IMR-90 (cell line): ENCODE data around the gene PZP. TPM values are rescaled to one million over a fixed set of nuclear protein-coding genes. Genes with fewer than 3 reads are reported as not detected.

ENCODE experiments used
- ATAC-seq: fragments of 200-7000 bp; cut with Tn5 transposase; 2 replicates; pipeline ENCODE4 v1.9.1; 2020; ENCODE audit warnings: low read depth, mild to moderate bottlenecking, moderate library complexity
- BruUV-seq: library from RNA; stranded (reverse); fragments of 400-500 nt; replicated peaks from 2 replicates; lab custom pipeline; 2021; lab: Mats Ljungman, UMichigan
- CTCF ChIA-PET: fragments of 300-600 bp; formaldehyde crosslinking; extraction: SDS; loops from one replicate; lab custom pipeline; 2021; ENCODE audit warnings: antibody characterized with exemption; lab: Yijun Ruan, JAX
- POLR2A ChIA-PET: fragments of 300-600 bp; sonication (Branson Sonifier 250); formaldehyde crosslinking; loops from one replicate; lab custom pipeline; 2022; ENCODE audit warnings: antibody characterized with exemption; ENCODE audit not compliant: unreplicated experiment; lab: Charles Lee
- DNase-seq: peaks from one replicate; pipeline ENCODE4 v3.0.0; 2013
- H2AFZ ChIP-seq: replicated peaks from 2 replicates; pipeline ENCODE3; 2013; ENCODE audit warnings: low read length, mild to moderate bottlenecking; ENCODE audit not compliant: poor library complexity
- H2AK5ac ChIP-seq: 2 replicates; pipeline ENCODE4 v1.6.1; 2013; ENCODE audit warnings: low read depth, low read length, inconsistent platforms
- H2AK9ac ChIP-seq: replicated peaks from 2 replicates; pipeline ENCODE3; 2013; ENCODE audit warnings: mild to moderate bottlenecking, low read depth, low read length, moderate library complexity; ENCODE audit not compliant: poor library complexity
- H2BK120ac ChIP-seq: 2 replicates; pipeline ENCODE4 v1.6.1; 2013; ENCODE audit warnings: low read depth, low read length, inconsistent platforms
- H2BK15ac ChIP-seq: 3 replicates; pipeline ENCODE4 v1.6.1; 2013; ENCODE audit warnings: low read depth, low read length, inconsistent platforms
- H2BK20ac ChIP-seq: 2 replicates; pipeline ENCODE4 v1.6.1; 2013; ENCODE audit warnings: low read depth, mild to moderate bottlenecking, inconsistent platforms, low read length, moderate library complexity
- H2BK5ac ChIP-seq: 2 replicates; pipeline ENCODE4 v1.6.1; 2013; ENCODE audit warnings: mild to moderate bottlenecking, low read depth, low read length, inconsistent platforms; ENCODE audit not compliant: poor library complexity, severe bottlenecking
- H3K14ac ChIP-seq: replicated peaks from 2 replicates; pipeline ENCODE4 v1.6.1; 2013; ENCODE audit warnings: low read depth, low read length, inconsistent platforms
- H3K18ac ChIP-seq: 2 replicates; pipeline ENCODE4 v1.6.1; 2013; ENCODE audit warnings: low read depth, low read length, control low read depth
- H3K23ac ChIP-seq: 2 replicates; pipeline ENCODE4 v1.6.1; 2013; ENCODE audit warnings: low read depth, low read length, inconsistent platforms
- H3K27ac ChIP-seq: 2 replicates; pipeline ENCODE4 v1.5.1; 2013; ENCODE audit warnings: mild to moderate bottlenecking, control low read depth, low read length; ENCODE audit not compliant: insufficient read depth
- H3K27me3 ChIP-seq: 2 replicates; pipeline ENCODE4 v1.6.1; 2013; ENCODE audit warnings: low read length; ENCODE audit not compliant: control insufficient read depth, insufficient read depth
- H3K36me3 ChIP-seq: 2 replicates; pipeline ENCODE4 v1.6.1; 2013; ENCODE audit warnings: low read length, mixed read lengths; ENCODE audit not compliant: control insufficient read depth, insufficient read depth
- H3K4ac ChIP-seq: 2 replicates; pipeline ENCODE4 v1.6.1; 2013; ENCODE audit warnings: low read depth, low read length, inconsistent platforms
- H3K4me1 ChIP-seq: 2 replicates; pipeline ENCODE4 v1.6.1; 2013; ENCODE audit warnings: low read length, mixed read lengths; ENCODE audit not compliant: control insufficient read depth, insufficient read depth
- H3K4me2 ChIP-seq: 2 replicates; pipeline ENCODE4 v1.6.1; 2013; ENCODE audit warnings: low read depth, mild to moderate bottlenecking, control low read depth, low read length, moderate library complexity
- H3K4me3 ChIP-seq: 2 replicates; pipeline ENCODE4 v1.5.1; 2013; ENCODE audit warnings: low read depth, mild to moderate bottlenecking, control low read depth, low read length, moderate library complexity; ENCODE audit not compliant: insufficient read depth
- H3K56ac ChIP-seq: 2 replicates; pipeline ENCODE4 v1.6.1; 2013; ENCODE audit warnings: low read length, inconsistent platforms; ENCODE audit not compliant: insufficient read depth; ENCODE audit errors: extremely low read depth
- H3K79me1 ChIP-seq, 2 experiments: 2 replicates each; pipeline ENCODE4 v1.6.1; 2013; ENCODE audit warnings: low read length in 2 of 2, inconsistent platforms in 1 of 2, low read depth in 1 of 2
- H3K9ac ChIP-seq: 2 replicates; pipeline ENCODE4 v1.6.1; 2013; ENCODE audit warnings: low read depth, low read length, control low read depth
- H3K9me1 ChIP-seq: 2 replicates; pipeline ENCODE4 v1.6.1; 2013; ENCODE audit warnings: low read length, inconsistent platforms; ENCODE audit not compliant: insufficient read depth
- H3K9me3 ChIP-seq: 2 replicates; pipeline ENCODE4 v1.6.1; 2013; ENCODE audit warnings: low read length; ENCODE audit not compliant: control insufficient read depth, insufficient read depth
- H4K20me1 ChIP-seq: 2 replicates; pipeline ENCODE4 v1.6.1; 2013; ENCODE audit warnings: low read length, inconsistent platforms; ENCODE audit not compliant: insufficient read depth
- H4K5ac ChIP-seq: 2 replicates; pipeline ENCODE4 v1.6.1; 2013; ENCODE audit warnings: mild to moderate bottlenecking, low read depth, low read length, control low read depth
- H4K8ac ChIP-seq, 2 experiments: 2 replicates each; pipeline ENCODE4 v1.6.1; 2013; ENCODE audit warnings: low read depth in 2 of 2, low read length in 2 of 2, control low read depth in 1 of 2, inconsistent platforms in 1 of 2
- H4K91ac ChIP-seq: 2 replicates; pipeline ENCODE4 v1.6.1; 2013; ENCODE audit warnings: low read depth, low read length, inconsistent platforms; ENCODE audit not compliant: insufficient read depth
- CEBPB ChIP-seq: IDR thresholded peaks from 2 replicates; pipeline ENCODE4 v1.6.1; 2012; ENCODE audit warnings: low read depth, low read length, improper control_type of control experiment
- CHD1 ChIP-seq: IDR thresholded peaks from 2 replicates; pipeline ENCODE4 v1.6.1; 2012; ENCODE audit warnings: low read depth, low read length, improper control_type of control experiment
- MAFK ChIP-seq: IDR thresholded peaks from 2 replicates; pipeline ENCODE4 v1.6.1; 2012; ENCODE audit warnings: low read depth, low read length, improper control_type of control experiment
- MAZ ChIP-seq: IDR thresholded peaks from 2 replicates; pipeline ENCODE4 v1.6.1; 2012; ENCODE audit warnings: low read depth, mild to moderate bottlenecking, low read length, improper control_type of control experiment, moderate library complexity, borderline replicate concordance
- MXI1 ChIP-seq: IDR thresholded peaks from 2 replicates; pipeline ENCODE4 v1.6.1; 2012; ENCODE audit warnings: low read depth, mild to moderate bottlenecking, low read length, moderate library complexity, borderline replicate concordance
- POLR2A ChIP-seq: IDR thresholded peaks from 2 replicates; pipeline ENCODE4 v1.6.1; 2012; ENCODE audit warnings: mild to moderate bottlenecking, low read depth, low read length
- RAD21 ChIP-seq: IDR thresholded peaks from 2 replicates; pipeline ENCODE4 v1.6.1; 2012; ENCODE audit warnings: low read length, improper control_type of control experiment
- RCOR1 ChIP-seq: IDR thresholded peaks from 2 replicates; pipeline ENCODE4 v1.6.1; 2012; ENCODE audit warnings: mild to moderate bottlenecking, low read length, improper control_type of control experiment; ENCODE audit not compliant: insufficient replicate concordance
- RFX5 ChIP-seq: IDR thresholded peaks from 2 replicates; pipeline ENCODE4 v1.8.0; 2012; ENCODE audit warnings: low read depth, mild to moderate bottlenecking, low read length, moderate library complexity
- SMC3 ChIP-seq: fragments of 150-350 bp; IDR thresholded peaks from 2 replicates; pipeline ENCODE4 v1.6.1; 2016; ENCODE audit warnings: low read depth, mild to moderate bottlenecking, antibody characterized with exemption, low read length, moderate library complexity
- WGBS, 2 experiments: methylation state at CpG; one replicate each; pipeline versions ENCODE4 v1.1.5 to v1.1.7; 2013; ENCODE audit warnings: missing lambda C conversion rate in 2 of 2; ENCODE audit not compliant: insufficient read length in 1 of 2; ENCODE audit errors: extremely low coverage in 2 of 2; 5-methylcytosine and 5-hydroxymethylcytosine counted together
- dilution Hi-C: fragments of 300-500 bp; cut with HindIII; formaldehyde crosslinking; loops from one replicate; pipeline ENCODE4 v1.14.3; 2018; ENCODE audit warnings: low sequenced_read_pairs; ENCODE audit not compliant: unreplicated experiment
- in situ Hi-C: fragments of 300-500 bp; cut with MboI; formaldehyde crosslinking; loops from 3 replicates; pipeline ENCODE4 v1.14.3; 2019; ENCODE audit warnings: low sequenced_read_pairs, inconsistent platforms, mixed read lengths
- intact Hi-C: fragments of 100-400 bp; cut with micrococcal nuclease; formaldehyde crosslinking; loops from 2 replicates; pipeline ENCODE4 v1.10.0; 2022
- polyA plus RNA-seq, 3 experiments: library from polyadenylated mRNA; depleted of rRNA; stranded (reverse); fragments of >200 nt; gene quantifications; 2 replicates each; pipeline ENCODE4 v1.2.3, GENCODE V29; 2012; ENCODE audit warnings: low replicate concordance in 1 of 3
- total RNA-seq: library from RNA; depleted of rRNA; stranded (reverse); fragments of >200 nt; gene quantifications from 2 replicates; pipeline ENCODE4 v1.2.3, GENCODE V29; 2012
- TF ChIP-seq, protein P1 (sequence below): fragments of 150-350 bp; IDR thresholded peaks from 2 replicates; pipeline ENCODE4 v1.6.1; 2016; ENCODE audit warnings: low read depth, mild to moderate bottlenecking, low read length, moderate library complexity, borderline replicate concordance
- TF ChIP-seq, protein P2 (sequence below): conservative IDR thresholded peaks from 2 replicates; pipeline ENCODE4 v1.5.1; 2012; ENCODE audit warnings: mild to moderate bottlenecking, low read depth, low read length, improper control_type of control experiment

The PZP gene
- total and polyA plus RNA-seq, 2 of the 4 experiments (the other 2 are of a cell fraction), result not detected

DNA sequence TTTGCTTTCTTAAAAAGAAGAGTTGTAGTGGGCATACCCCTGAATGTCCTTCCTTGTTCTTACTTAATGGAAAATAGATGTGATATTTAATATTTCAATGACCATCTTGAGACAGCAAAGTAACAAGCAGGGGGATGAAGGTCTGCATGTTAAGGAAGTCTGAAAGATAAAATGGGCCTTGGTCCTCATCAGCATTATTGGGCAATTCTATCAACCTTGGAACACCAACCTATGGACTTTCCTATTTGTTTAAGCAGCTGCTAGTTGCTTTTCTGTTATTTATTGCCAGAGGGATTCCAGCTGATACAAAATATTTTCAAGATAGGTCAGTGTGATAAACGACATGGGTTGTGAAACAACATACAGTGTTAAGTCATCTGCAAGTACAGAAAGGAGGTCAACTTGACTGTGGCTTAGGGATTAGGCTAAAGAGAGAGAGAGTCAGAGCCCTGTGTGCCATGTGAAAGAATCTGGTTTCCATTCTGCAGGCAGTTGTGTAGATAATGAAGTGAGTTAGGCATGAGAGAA is 76.1 kb downstream of the PZP start:
- Histone ChIP-seq H3K4me1 (peaks cover 5% of the 10 kb centered on the region; the same call in 1 of the 2 replicates), H3K36me3 (no peaks in the 10 kb centered on the region), H2AFZ (no peak overlapping the region), H3K9me1 (no peaks in the 10 kb centered on the region), H3K9ac (no peak overlapping the region), H2BK5ac (no peak overlapping the region), H3K27ac (peak overlapping the region; percentile 87; the same call in 1 of the 2 replicates), H3K18ac (peak overlapping the region; percentile 27; the same call in 1 of the 2 replicates), H4K20me1 (no peaks in the 10 kb centered on the region), H3K56ac (no peak overlapping the region), H3K27me3 (no peaks in the 10 kb centered on the region; the same call in 1 of the 2 replicates), H4K91ac (no peak overlapping the region), H2BK15ac (no peak overlapping the region), H2AK9ac (no peak overlapping the region), H2BK120ac (no peak overlapping the region), H3K4me3 (no peak overlapping the region), H4K5ac (no peak overlapping the region; the same call in 1 of the 2 replicates), H2BK20ac (no peak overlapping the region), H3K4me2 (no peak overlapping the region; the same call in 1 of the 2 replicates), H2AK5ac (no peak overlapping the region), H3K79me1 (no peaks in the 10 kb centered on the region), H4K8ac (no peak overlapping the region), H3K14ac (no peak overlapping the region), H3K9me3 (peaks cover 3% of the 10 kb centered on the region; the same call in 1 of the 2 replicates), H3K4ac (no peak overlapping the region), H3K23ac (no peak overlapping the region)
- in situ Hi-C loops (no loop called here), dilution Hi-C loops (no loop called here), intact Hi-C loops (no loop called here)
- ATAC-seq (no peak), DNase-seq (no peak)
- POLR2A ChIA-PET, result no interaction called here
- CTCF ChIA-PET, result no interaction called here
- TF ChIP-seq MAFK (no peak), RAD21 (no peak), RCOR1 (no peak), RFX5 (no peak), CHD1 (no peak), MXI1 (no peak), MAZ (no peak), CEBPB (no peak), POLR2A (no peak), SMC3 (no peak)
- TF ChIP-seq, protein P1, sequence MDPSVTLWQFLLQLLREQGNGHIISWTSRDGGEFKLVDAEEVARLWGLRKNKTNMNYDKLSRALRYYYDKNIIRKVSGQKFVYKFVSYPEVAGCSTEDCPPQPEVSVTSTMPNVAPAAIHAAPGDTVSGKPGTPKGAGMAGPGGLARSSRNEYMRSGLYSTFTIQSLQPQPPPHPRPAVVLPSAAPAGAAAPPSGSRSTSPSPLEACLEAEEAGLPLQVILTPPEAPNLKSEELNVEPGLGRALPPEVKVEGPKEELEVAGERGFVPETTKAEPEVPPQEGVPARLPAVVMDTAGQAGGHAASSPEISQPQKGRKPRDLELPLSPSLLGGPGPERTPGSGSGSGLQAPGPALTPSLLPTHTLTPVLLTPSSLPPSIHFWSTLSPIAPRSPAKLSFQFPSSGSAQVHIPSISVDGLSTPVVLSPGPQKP, result no peak
- TF ChIP-seq, protein P2, sequence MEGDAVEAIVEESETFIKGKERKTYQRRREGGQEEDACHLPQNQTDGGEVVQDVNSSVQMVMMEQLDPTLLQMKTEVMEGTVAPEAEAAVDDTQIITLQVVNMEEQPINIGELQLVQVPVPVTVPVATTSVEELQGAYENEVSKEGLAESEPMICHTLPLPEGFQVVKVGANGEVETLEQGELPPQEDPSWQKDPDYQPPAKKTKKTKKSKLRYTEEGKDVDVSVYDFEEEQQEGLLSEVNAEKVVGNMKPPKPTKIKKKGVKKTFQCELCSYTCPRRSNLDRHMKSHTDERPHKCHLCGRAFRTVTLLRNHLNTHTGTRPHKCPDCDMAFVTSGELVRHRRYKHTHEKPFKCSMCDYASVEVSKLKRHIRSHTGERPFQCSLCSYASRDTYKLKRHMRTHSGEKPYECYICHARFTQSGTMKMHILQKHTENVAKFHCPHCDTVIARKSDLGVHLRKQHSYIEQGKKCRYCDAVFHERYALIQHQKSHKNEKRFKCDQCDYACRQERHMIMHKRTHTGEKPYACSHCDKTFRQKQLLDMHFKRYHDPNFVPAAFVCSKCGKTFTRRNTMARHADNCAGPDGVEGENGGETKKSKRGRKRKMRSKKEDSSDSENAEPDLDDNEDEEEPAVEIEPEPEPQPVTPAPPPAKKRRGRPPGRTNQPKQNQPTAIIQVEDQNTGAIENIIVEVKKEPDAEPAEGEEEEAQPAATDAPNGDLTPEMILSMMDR, result no peak
- 0% methylated on average over 1 of the region's 1 CpG; no CpG with 5 or more reads in 1 of the 2 experiments for WGBS, 2 experiments
- BruUV-seq, result no TSS peak
